Brain microvascular endothelial cell (primary cell): ENCODE results near the gene ETS1.

ENCODE experiments used
- DNase-seq: peaks from one replicate; pipeline ENCODE4 v3.0.0-alpha.2; 2020
- H3K27ac ChIP-seq: fragments of 250-450 bp; sonication (Bioruptor Pico); 2 replicates; pipeline ENCODE4 v1.5.1; 2020; ENCODE audit warnings: mild to moderate bottlenecking, moderate library complexity
- H3K27me3 ChIP-seq: fragments of 250-450 bp; sonication (Bioruptor Pico); replicated peaks from 2 replicates; pipeline ENCODE4 v1.5.1; 2020; ENCODE audit warnings: mild to moderate bottlenecking
- H3K36me3 ChIP-seq: fragments of 250-450 bp; sonication (Bioruptor Pico); replicated peaks from 2 replicates; pipeline ENCODE4 v1.5.1; 2020; ENCODE audit warnings: mild to moderate bottlenecking
- H3K4me3 ChIP-seq: 2 replicates; pipeline ENCODE4 v1.5.1; 2011; ENCODE audit warnings: low read depth, mild to moderate bottlenecking, control low read depth, low read length, moderate library complexity
- in situ Hi-C: cut with HindIII; loops from 2 replicates; pipeline ENCODE4 v1.10.0; 2017; ENCODE audit warnings: low sequenced_read_pairs, low pct_ligation_motif_present
- TF ChIP-seq, protein P1 (sequence below): IDR thresholded peaks from 2 replicates; pipeline ENCODE4 v1.5.1; 2011; ENCODE audit warnings: low read depth, mild to moderate bottlenecking, moderate library complexity, low read length, control low read depth, inconsistent platforms; ENCODE audit errors: missing control alignments

ETS1 gene

GRCh38 chr11:128493570-128493965 is 93.8 kb downstream of the ETS1 start:
- Histone ChIP-seq H3K27ac (peak overlapping the region; percentile 9), H3K4me3 (no peak overlapping the region), H3K27me3 (no peaks in the 10 kb centered on the region), H3K36me3 (peaks cover 23% of the 10 kb centered on the region)
- DNase-seq = no peak
- TF ChIP-seq, protein P1, sequence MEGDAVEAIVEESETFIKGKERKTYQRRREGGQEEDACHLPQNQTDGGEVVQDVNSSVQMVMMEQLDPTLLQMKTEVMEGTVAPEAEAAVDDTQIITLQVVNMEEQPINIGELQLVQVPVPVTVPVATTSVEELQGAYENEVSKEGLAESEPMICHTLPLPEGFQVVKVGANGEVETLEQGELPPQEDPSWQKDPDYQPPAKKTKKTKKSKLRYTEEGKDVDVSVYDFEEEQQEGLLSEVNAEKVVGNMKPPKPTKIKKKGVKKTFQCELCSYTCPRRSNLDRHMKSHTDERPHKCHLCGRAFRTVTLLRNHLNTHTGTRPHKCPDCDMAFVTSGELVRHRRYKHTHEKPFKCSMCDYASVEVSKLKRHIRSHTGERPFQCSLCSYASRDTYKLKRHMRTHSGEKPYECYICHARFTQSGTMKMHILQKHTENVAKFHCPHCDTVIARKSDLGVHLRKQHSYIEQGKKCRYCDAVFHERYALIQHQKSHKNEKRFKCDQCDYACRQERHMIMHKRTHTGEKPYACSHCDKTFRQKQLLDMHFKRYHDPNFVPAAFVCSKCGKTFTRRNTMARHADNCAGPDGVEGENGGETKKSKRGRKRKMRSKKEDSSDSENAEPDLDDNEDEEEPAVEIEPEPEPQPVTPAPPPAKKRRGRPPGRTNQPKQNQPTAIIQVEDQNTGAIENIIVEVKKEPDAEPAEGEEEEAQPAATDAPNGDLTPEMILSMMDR = no peak
- in situ Hi-C loops = no loop called here

DNA sequence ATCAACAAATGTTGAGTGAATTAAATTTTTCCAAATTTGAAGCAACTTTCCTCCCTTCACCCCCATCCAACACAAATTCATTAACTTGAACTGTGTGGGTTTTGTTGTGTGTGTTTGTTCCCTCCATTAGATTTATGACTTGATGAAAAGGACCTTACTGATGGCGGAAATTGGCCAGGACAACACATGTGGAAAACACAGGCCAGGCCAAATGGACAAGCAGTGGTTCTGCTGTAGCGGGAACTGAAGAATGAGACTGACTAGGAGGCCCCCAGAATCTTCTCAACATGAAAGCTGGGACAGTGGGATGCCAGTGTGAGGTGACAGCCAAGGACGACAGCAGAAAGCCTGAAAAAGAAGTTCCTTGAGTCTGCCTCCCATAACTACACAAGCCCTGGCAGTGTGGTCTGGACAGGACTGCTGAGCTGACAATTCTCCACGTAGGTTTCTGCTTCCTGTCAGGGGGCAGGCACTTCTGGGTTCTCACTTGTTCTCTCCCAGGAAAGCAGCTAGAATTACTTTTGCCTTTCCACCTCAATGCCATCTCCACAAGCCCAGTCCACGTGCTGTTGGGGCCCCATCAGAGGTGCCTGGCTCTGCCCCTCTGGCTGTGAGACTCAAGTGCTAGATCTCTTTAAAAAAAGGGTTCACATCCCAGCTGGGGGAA is 94.3 kb downstream of the ETS1 start:
- Histone ChIP-seq H3K27ac (peak overlapping the region; percentile 9), H3K4me3 (no peak overlapping the region), H3K27me3 (no peaks in the 10 kb centered on the region), H3K36me3 (peaks cover 26% of the 10 kb centered on the region)
- DNase-seq = no peak
- in situ Hi-C loops = no loop called here
- TF ChIP-seq, protein P1 = no peak

GRCh38 chr11:128492461-128492860 is 94.9 kb downstream of the ETS1 start:
- Histone ChIP-seq H3K27me3 (no peaks in the 10 kb centered on the region), H3K27ac (peak overlapping the region; percentile 17), H3K36me3 (peaks cover 30% of the 10 kb centered on the region), H3K4me3 (no peak overlapping the region)
- TF ChIP-seq, protein P1 = no peak
- no peak for DNase-seq
- in situ Hi-C loops = no loop called here

GRCh38 chr11:128491195-128491936 is 96.0 kb downstream of the ETS1 start:
- no peaks in the 10 kb centered on the region for H3K27me3 ChIP-seq
- TF ChIP-seq, protein P1 = no peak
- H3K36me3 ChIP-seq = peaks cover 41% of the 10 kb centered on the region
- no peak for DNase-seq
- no peak overlapping the region for H3K27ac ChIP-seq
- in situ Hi-C loops = no loop called here
- H3K4me3 ChIP-seq = no peak overlapping the region

DNA sequence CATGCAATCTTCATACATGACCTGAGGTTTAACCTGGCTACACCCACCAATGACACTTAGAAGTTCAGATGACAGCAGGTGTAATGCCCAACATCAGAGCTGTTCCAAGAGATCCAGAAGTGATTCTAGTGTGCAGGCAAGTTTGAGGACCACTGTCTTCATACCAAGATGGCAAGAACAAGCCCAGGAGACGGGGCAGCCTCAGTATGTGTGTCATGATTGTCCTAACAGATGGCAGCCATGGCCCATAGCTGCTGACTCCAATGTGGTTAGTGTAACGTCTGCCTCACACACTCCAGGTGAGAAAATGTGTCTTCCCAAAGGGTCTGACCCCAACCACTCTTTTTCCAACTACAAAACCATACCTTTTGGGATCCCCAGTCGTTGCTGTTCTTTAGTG is 97.3 kb downstream of the ETS1 start:
- peaks cover 53% of the 10 kb centered on the region for H3K36me3 ChIP-seq
- no peaks in the 10 kb centered on the region for H3K27me3 ChIP-seq

More for the DNA sequence above, 97.3 kb downstream of the ETS1 start:
- Histone ChIP-seq H3K4me3 (no peak overlapping the region), H3K27ac (no peak overlapping the region)
- no peak for DNase-seq
- TF ChIP-seq, protein P1 = no peak
- in situ Hi-C loops = no loop called here
